Panc1 (cell line): ENCODE measurements around the gene ORM1.

ENCODE experiments used
- POLR2AphosphoS5 ChIP-seq: IDR thresholded peaks from 2 replicates; pipeline ENCODE4 v1.6.1; 2012; ENCODE audit warnings: mild to moderate bottlenecking, low read depth, low read length, moderate library complexity
- TF ChIP-seq, protein P1 (sequence below): fragments of 450-650 bp; IDR thresholded peaks from 2 replicates; pipeline ENCODE4 v1.5.1; 2017; ENCODE audit warnings: mild to moderate bottlenecking

DNA sequence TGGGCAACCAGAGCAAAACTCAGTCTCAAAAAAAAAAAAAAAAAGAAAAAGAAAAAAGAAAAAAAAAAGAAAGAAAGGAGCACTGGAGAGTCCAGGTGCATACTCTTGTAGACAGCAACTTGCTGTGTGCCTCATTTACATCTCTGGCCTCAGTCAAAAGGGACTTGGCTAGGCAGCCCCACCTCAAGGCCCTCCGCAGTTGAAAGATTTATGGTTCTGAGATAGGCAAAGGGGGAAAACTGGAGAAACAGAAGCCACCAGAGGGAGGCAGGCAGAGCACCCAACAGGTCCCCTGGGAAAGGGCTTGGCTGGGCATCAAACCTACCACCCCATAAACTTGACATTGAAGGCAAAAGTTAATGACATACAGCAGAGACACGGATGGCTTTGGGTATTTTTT, 12.8 kb downstream of the ORM1 start:
- TF ChIP-seq, protein P1, sequence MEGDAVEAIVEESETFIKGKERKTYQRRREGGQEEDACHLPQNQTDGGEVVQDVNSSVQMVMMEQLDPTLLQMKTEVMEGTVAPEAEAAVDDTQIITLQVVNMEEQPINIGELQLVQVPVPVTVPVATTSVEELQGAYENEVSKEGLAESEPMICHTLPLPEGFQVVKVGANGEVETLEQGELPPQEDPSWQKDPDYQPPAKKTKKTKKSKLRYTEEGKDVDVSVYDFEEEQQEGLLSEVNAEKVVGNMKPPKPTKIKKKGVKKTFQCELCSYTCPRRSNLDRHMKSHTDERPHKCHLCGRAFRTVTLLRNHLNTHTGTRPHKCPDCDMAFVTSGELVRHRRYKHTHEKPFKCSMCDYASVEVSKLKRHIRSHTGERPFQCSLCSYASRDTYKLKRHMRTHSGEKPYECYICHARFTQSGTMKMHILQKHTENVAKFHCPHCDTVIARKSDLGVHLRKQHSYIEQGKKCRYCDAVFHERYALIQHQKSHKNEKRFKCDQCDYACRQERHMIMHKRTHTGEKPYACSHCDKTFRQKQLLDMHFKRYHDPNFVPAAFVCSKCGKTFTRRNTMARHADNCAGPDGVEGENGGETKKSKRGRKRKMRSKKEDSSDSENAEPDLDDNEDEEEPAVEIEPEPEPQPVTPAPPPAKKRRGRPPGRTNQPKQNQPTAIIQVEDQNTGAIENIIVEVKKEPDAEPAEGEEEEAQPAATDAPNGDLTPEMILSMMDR: no peak
- TF ChIP-seq POLR2AphosphoS5: no peak
